ENCODE results near the gene COL18A1.

Gene COL18A1

GRCh38 chr21:45404730-45405270 lies at the start of gene COL18A1:
Gene COL18A1 (plus strand): TSS chr21:45405165. CDS start chr21:45405231, 66 bp downstream.
- ChIA-PET CTCF (no interaction called here), POLR2A (no interaction called here)
- TF ChIP-seq CTCF (IDR thresholded peaks at IDR 0.05; ENCODE audit: control extremely low read depth, extremely low read depth, low read depth, missing control alignments), result no peak
- peak; percentile 69 for DNase-seq (ENCODE audit: extremely low spot score)

GRCh38 chr21:45355573-45355972 lies 49.4 kb upstream of the COL18A1 start:
- CTCF ChIA-PET, result no interaction called here
- no peak for TF ChIP-seq CTCF (IDR thresholded peaks at IDR 0.05; ENCODE audit: control extremely low read depth, extremely low read depth, low read depth, missing control alignments)
- DNase-seq (ENCODE audit: extremely low spot score), result no peak
- POLR2A ChIA-PET, result no interaction called here

GRCh38 chr21:45356251-45356650 lies 48.7 kb upstream of the COL18A1 start:
- DNase-seq (ENCODE audit: extremely low spot score), result no peak
- no peak for TF ChIP-seq CTCF (IDR thresholded peaks at IDR 0.05; ENCODE audit: control extremely low read depth, extremely low read depth, low read depth, missing control alignments)
- ChIA-PET CTCF (no interaction called here), POLR2A (no interaction called here)

GRCh38 chr21:45356653-45357435 lies 48.1 kb upstream of the COL18A1 start:
- POLR2A ChIA-PET, result no interaction called here
- no peak for DNase-seq (ENCODE audit: extremely low spot score)
- no peak for TF ChIP-seq CTCF (IDR thresholded peaks at IDR 0.05; ENCODE audit: control extremely low read depth, extremely low read depth, low read depth, missing control alignments)
- CTCF ChIA-PET, result no interaction called here

GRCh38 chr21:45357436-45358260 lies 47.3 kb upstream of the COL18A1 start:
- no peak for DNase-seq (ENCODE audit: extremely low spot score)
- ChIA-PET POLR2A (no interaction called here), CTCF (interaction anchor here (0.9 kb wide), 1 partner anchor 217 kb away, joined by 3 read pairs; no protein-coding TSS in a partner anchor)
- TF ChIP-seq CTCF (IDR thresholded peaks at IDR 0.05; ENCODE audit: control extremely low read depth, extremely low read depth, low read depth, missing control alignments), result no peak

- TF ChIP-seq CTCF (IDR thresholded peaks at IDR 0.05; ENCODE audit: control extremely low read depth, extremely low read depth, low read depth, missing control alignments), result no peak
- DNase-seq (ENCODE audit: extremely low spot score), result no peak
- ChIA-PET POLR2A (no interaction called here), CTCF (interaction anchor here (0.9 kb wide), 1 partner anchor 218 kb away, joined by 3 read pairs; no protein-coding TSS in a partner anchor)
Measured at GRCh38 chr21:45358261-45358670, 46.7 kb upstream of the COL18A1 start.

Measured in GM10248 (cell line).